ENCODE measurements around the gene ZBTB12. TPM values are rescaled to one million over a fixed set of nuclear protein-coding genes. Genes with fewer than 3 reads are reported as not detected.
"Not testable (repeated sequence)": the region's sequence is repeated elsewhere in the genome, so short reads cannot be mapped to it uniquely, and the experiment has no call there.

The ZBTB12 gene
- total and polyA plus RNA-seq, 7 donors = 0.83 to 4.3 (median 1.2) TPM

GRCh38 chr6:31874084-31874670 is 27.7 kb downstream of the ZBTB12 start:
- H3K27me3 ChIP-seq = no peaks in the 10 kb centered on the region
- 38 to 52% methylated on average over 4 of the region's 4 CpGs for WGBS, 2 donors
- no peaks in the 10 kb centered on the region for H3K36me3 ChIP-seq
- intact Hi-C loops (cut with DNase I) = no loop called here
- H3K9me3 ChIP-seq = no peaks in the 10 kb centered on the region
- no peak overlapping the region for H3K4me3 ChIP-seq
- H3K27ac ChIP-seq = no peak overlapping the region
- peaks cover 0 to 10% (median 4%) of the 10 kb centered on the region in 4 donors for H3K4me1 ChIP-seq
- TF ChIP-seq EP300 (IDR thresholded peaks at IDR 0.05) (no peak), POLR2AphosphoS5 (IDR thresholded peaks at IDR 0.05) (no peak), POLR2A (IDR thresholded peaks at IDR 0.05) (no peak), CTCF (IDR thresholded peaks at IDR 0.05) (no peak)
- no peak for DNase-seq

GRCh38 chr6:31871046-31871659 is 30.7 kb downstream of the ZBTB12 start:
- DNase-seq = no peak
- Histone ChIP-seq H3K9me3 (no peaks in the 10 kb centered on the region), H3K36me3 (no peaks in the 10 kb centered on the region), H3K27ac (no peak overlapping the region), H3K4me3 (no peak overlapping the region), H3K4me1 (peaks cover 0 to 10% (median 4%) of the 10 kb centered on the region in 4 donors), H3K27me3 (no peaks in the 10 kb centered on the region)
- 66 to 80% methylated on average over 9 of the region's 9 CpGs for WGBS, 2 donors
- TF ChIP-seq CTCF (IDR thresholded peaks at IDR 0.05) = no peak
- no peak for TF ChIP-seq POLR2AphosphoS5 (IDR thresholded peaks at IDR 0.05)
- TF ChIP-seq POLR2A (IDR thresholded peaks at IDR 0.05) = no peak
- TF ChIP-seq EP300 (IDR thresholded peaks at IDR 0.05) = no peak
- intact Hi-C loops (cut with DNase I) = no loop called here

- Histone ChIP-seq H3K4me1 (peaks cover 0 to 9% (median 4%) of the 10 kb centered on the region in 4 donors), H3K27ac (no peak overlapping the region), H3K36me3 (no peaks in the 10 kb centered on the region), H3K4me3 (no peak overlapping the region), H3K27me3 (no peaks in the 10 kb centered on the region), H3K9me3 (no peaks in the 10 kb centered on the region)
- no peak for DNase-seq
- intact Hi-C loops (cut with DNase I) = no loop called here
- WGBS, 2 donors = 75 to 86% methylated on average over 16 of the region's 16 CpGs
- no peak for TF ChIP-seq POLR2A (IDR thresholded peaks at IDR 0.05)
- no peak for TF ChIP-seq CTCF (IDR thresholded peaks at IDR 0.05)
- no peak for TF ChIP-seq EP300 (IDR thresholded peaks at IDR 0.05)
- no peak for TF ChIP-seq POLR2AphosphoS5 (IDR thresholded peaks at IDR 0.05)
These were observed 31.4 kb downstream of the ZBTB12 start for GRCh38 chr6:31870385-31870921.

- H3K27me3 ChIP-seq = no peaks in the 10 kb centered on the region
- no peaks in the 10 kb centered on the region for H3K9me3 ChIP-seq
- DNase-seq = no peak
- H3K4me3 ChIP-seq = no peak overlapping the region
- peaks cover 0 to 3% (median under 1%) of the 10 kb centered on the region in 4 donors for H3K4me1 ChIP-seq
- WGBS, 2 donors = 86 to 87% methylated on average over 8 of the region's 8 CpGs
- TF ChIP-seq POLR2AphosphoS5 (IDR thresholded peaks at IDR 0.05) (no peak), CTCF (IDR thresholded peaks at IDR 0.05) (no peak), EP300 (IDR thresholded peaks at IDR 0.05) (no peak), POLR2A (IDR thresholded peaks at IDR 0.05) (no peak)
- no peak overlapping the region for H3K27ac ChIP-seq
- intact Hi-C loops (cut with DNase I) = no loop called here
- no peaks in the 10 kb centered on the region for H3K36me3 ChIP-seq
These were observed 32.5 kb downstream of the ZBTB12 start for GRCh38 chr6:31869343-31869742.

GRCh38 chr6:31868658-31868971 is 33.3 kb downstream of the ZBTB12 start:
- H3K27me3 ChIP-seq; H3K4me3 ChIP-seq; DNase-seq; H3K9me3 ChIP-seq; H3K4me1 ChIP-seq; H3K36me3 ChIP-seq; H3K27ac ChIP-seq; intact Hi-C loops (cut with DNase I): not testable (repeated sequence)
- WGBS, 2 donors = 92 to 98% methylated on average over 1 of the region's 1 CpG
